ENCODE measurements around the gene ADGRG4.

ADGRG4 gene

DNA sequence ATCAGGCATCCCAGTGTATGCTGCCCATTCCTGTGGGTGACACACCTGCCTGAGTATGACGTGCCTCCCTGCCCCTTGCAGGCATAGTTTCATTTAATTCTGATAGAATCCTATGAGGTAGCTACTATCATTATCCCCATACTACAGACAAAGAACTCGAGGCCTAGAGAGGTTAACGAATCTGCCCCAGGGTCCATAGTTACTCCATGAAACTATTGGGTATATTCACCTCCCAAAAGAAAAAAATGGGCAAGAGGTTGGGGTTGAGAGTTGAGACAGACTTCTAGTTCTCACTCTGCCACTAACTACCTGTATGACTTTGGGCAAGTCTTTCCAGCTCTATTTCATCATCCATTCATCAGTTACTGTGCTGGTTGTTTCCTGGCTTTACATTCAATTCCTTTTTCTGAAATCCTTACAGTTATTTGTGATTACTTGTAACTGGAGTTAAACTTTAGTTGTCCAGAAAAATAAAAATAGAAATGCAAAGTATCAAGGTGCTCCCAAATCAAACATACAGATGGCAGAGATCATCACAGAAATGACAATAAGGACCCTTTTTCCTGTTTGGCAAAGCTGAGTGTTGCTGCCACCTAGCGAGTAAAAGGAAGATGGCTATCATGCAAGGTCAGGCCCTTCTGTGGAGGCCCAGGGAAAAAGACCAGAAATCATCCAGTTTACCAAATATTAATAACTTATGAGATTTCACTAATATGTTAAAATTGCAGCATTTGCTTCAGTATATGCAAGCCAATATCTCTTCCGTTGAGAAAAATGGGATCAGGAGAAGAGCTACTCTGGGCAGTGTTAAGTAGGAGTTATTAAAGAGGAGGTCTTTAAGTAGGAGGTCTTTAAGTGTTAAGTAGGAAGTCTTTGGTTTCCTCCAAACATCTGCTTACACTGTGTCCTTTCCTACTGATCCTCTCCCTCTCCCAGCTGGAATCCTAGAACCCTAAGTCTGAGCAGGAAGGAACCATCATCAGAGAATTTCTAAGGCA is 32.4 kb upstream of the ADGRG4 start:
- TF ChIP-seq, protein P1, sequence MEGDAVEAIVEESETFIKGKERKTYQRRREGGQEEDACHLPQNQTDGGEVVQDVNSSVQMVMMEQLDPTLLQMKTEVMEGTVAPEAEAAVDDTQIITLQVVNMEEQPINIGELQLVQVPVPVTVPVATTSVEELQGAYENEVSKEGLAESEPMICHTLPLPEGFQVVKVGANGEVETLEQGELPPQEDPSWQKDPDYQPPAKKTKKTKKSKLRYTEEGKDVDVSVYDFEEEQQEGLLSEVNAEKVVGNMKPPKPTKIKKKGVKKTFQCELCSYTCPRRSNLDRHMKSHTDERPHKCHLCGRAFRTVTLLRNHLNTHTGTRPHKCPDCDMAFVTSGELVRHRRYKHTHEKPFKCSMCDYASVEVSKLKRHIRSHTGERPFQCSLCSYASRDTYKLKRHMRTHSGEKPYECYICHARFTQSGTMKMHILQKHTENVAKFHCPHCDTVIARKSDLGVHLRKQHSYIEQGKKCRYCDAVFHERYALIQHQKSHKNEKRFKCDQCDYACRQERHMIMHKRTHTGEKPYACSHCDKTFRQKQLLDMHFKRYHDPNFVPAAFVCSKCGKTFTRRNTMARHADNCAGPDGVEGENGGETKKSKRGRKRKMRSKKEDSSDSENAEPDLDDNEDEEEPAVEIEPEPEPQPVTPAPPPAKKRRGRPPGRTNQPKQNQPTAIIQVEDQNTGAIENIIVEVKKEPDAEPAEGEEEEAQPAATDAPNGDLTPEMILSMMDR (IDR thresholded peaks at IDR 0.05), result peak; percentile 58 to 59
- Histone ChIP-seq H3K4me1 (peaks cover 0 to 19% (median 0%) of the 10 kb centered on the region in 4 donors), H3K9me3 (no peaks in the 10 kb centered on the region), H3K27me3 (no peaks in the 10 kb centered on the region), H3K27ac (no peak overlapping the region), H3K36me3 (no peaks in the 10 kb centered on the region), H3K4me3 (no peak overlapping the region)
- DNase-seq, result peak in 1 of 2 donors; percentile 34
- intact Hi-C loops (cut with DNase I; ENCODE audit: low total_unique reads), result no loop called here

DNA sequence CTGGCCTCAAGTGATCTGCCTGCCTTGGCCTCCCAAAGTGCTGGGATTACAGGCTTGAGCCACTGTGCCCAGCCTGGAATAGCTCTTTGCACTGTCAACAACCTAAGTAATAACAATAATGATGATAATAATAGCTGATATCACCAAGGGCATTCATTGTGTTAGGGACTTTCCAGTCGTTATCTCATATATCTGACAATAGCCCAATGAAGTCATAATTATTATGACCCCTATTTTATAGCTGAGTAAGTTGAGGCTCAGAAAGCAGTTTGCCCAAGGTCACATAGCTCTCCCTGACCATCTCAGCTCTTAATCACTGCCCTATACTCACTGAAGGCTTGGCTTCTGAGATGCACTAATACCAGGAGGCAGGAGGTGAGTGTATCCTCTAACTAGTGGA is 30.8 kb upstream of the ADGRG4 start:
- Histone ChIP-seq H3K27me3 (no peaks in the 10 kb centered on the region), H3K27ac (no peak overlapping the region), H3K9me3 (no peaks in the 10 kb centered on the region), H3K4me1 (peaks cover 0 to 23% (median 0%) of the 10 kb centered on the region in 4 donors), H3K36me3 (no peaks in the 10 kb centered on the region), H3K4me3 (no peak overlapping the region)
- TF ChIP-seq, protein P1 (IDR thresholded peaks at IDR 0.05), result no peak
- DNase-seq, result no peak
- intact Hi-C loops (cut with DNase I; ENCODE audit: low total_unique reads), result no loop called here

DNA sequence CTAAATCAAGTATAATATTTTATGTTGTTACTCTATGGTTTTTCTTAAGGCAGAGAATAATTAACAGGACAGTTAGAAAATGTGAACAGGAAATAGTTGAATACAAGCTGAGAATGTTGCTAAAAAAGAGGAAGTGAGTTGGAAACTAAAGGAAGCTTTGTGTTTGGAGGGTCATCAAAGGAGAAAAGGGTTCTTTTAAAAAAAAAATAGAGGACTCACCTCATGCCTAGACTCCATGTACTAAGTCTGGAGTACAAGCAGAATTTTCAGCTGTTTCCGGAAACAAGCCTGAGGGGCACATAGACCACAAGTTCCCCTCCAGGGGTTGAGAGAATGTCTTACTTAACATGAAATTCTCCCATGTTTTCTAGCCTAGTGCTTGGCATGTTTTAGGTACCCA is 29.5 kb upstream of the ADGRG4 start:
- H3K4me1 ChIP-seq, result peaks cover 0 to 14% (median 0%) of the 10 kb centered on the region in 4 donors
- H3K9me3 ChIP-seq, result no peaks in the 10 kb centered on the region
- TF ChIP-seq, protein P1 (IDR thresholded peaks at IDR 0.05), result no peak
- intact Hi-C loops (cut with DNase I; ENCODE audit: low total_unique reads), result no loop called here
- no peaks in the 10 kb centered on the region for H3K36me3 ChIP-seq
- DNase-seq, result no peak
- no peak overlapping the region for H3K27ac ChIP-seq
- no peaks in the 10 kb centered on the region for H3K27me3 ChIP-seq
- H3K4me3 ChIP-seq, result no peak overlapping the region

DNA sequence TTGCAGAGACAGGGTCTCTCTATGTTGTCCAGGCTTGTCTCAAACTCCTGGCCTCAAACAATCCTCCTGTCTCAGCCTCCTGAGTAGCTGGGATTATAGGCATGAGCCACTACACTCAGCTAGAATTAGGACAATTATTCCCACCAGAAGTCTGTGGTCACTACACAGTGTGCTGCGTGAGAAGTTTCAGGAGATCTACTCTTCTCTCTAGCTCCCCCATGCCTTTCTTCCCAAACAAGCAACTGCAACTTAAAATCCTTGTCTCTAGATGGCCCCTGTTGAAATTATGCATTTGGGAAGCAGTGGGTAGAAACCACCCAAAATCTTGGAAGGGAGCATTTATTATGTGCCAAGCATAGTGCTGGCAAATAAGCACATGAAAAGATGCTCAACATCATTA is 28.4 kb upstream of the ADGRG4 start:
- H3K9me3 ChIP-seq, result no peaks in the 10 kb centered on the region
- H3K36me3 ChIP-seq, result no peaks in the 10 kb centered on the region
- intact Hi-C loops (cut with DNase I; ENCODE audit: low total_unique reads), result no loop called here
- H3K27me3 ChIP-seq, result no peaks in the 10 kb centered on the region
- H3K4me1 ChIP-seq, result peaks cover 0 to 13% (median 0%) of the 10 kb centered on the region in 4 donors
- H3K4me3 ChIP-seq, result no peak overlapping the region
- H3K27ac ChIP-seq, result no peak overlapping the region
- DNase-seq, result no peak
- TF ChIP-seq, protein P1 (IDR thresholded peaks at IDR 0.05), result no peak

DNA sequence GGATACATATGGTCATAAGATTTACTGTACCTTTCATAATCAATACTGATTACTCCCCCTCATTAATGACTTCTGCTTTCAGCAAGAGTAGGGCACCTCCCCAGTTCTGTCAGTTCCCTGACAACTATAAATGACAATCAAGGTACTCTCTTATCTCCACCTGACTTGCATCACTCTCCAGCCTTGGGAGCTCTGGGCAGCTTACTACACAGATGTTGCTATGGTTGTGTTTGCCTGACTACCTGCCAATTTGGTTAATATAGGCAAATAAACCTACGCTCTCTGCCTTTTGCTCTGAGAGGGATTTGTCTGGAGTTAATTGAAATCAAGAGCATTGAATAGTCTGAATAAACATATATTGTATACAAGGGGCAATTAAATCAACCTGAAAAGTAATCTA is 26.8 kb upstream of the ADGRG4 start:
- no peaks in the 10 kb centered on the region for H3K9me3 ChIP-seq
- TF ChIP-seq, protein P1 (IDR thresholded peaks at IDR 0.05), result no peak
- no peaks in the 10 kb centered on the region for H3K27me3 ChIP-seq
- DNase-seq, result no peak
- H3K4me1 ChIP-seq, result peaks cover 0 to 13% (median 0%) of the 10 kb centered on the region in 4 donors
- no peak overlapping the region for H3K27ac ChIP-seq
- intact Hi-C loops (cut with DNase I; ENCODE audit: low total_unique reads), result no loop called here
- H3K4me3 ChIP-seq, result no peak overlapping the region
- H3K36me3 ChIP-seq, result no peaks in the 10 kb centered on the region

All from tibial artery (tissue), 4 donors.